Parathyroid adenoma (tissue), 2 donors: ENCODE measurements around the gene TGFBR1.

Experiments
- H2AFZ ChIP-seq: fragments of 300-600 bp; sonication (generic); one replicate; pipeline ENCODE4 v1.7.0; 2017; ENCODE audit warnings: antibody characterized with exemption, mild to moderate bottlenecking
- H3K27ac ChIP-seq: fragments of 300-600 bp; sonication (generic); one replicate; pipeline ENCODE4 v1.7.0; 2017
- H3K27me3 ChIP-seq: fragments of 300-600 bp; sonication (generic); one replicate; pipeline ENCODE4 v1.7.0; 2017; ENCODE audit warnings: low read length; ENCODE audit not compliant: control insufficient read depth, insufficient read depth
- H3K36me3 ChIP-seq: fragments of 300-600 bp; sonication (generic); one replicate; pipeline ENCODE4 v1.7.0; 2017; ENCODE audit warnings: low read length; ENCODE audit not compliant: control insufficient read depth, insufficient read depth
- H3K4me1 ChIP-seq: fragments of 300-600 bp; sonication (generic); one replicate; pipeline ENCODE4 v1.7.0; 2017; ENCODE audit warnings: control low read depth
- H3K4me2 ChIP-seq: fragments of 300-600 bp; sonication (generic); one replicate; pipeline ENCODE4 v1.7.0; 2017; ENCODE audit warnings: low read length
- H3K4me3 ChIP-seq: fragments of 300-600 bp; sonication (generic); one replicate; pipeline ENCODE4 v1.7.0; 2017; ENCODE audit warnings: low read depth, low read length
- H3K79me2 ChIP-seq: fragments of 300-600 bp; sonication (generic); one replicate; pipeline ENCODE4 v1.7.0; 2017; ENCODE audit warnings: control low read depth
- H3K9ac ChIP-seq: fragments of 300-600 bp; sonication (generic); one replicate; pipeline ENCODE4 v1.7.0; 2017; ENCODE audit warnings: mild to moderate bottlenecking
- H3K9me3 ChIP-seq: fragments of 300-600 bp; sonication (generic); one replicate; pipeline ENCODE4 v1.7.0; 2017; ENCODE audit warnings: low read length; ENCODE audit not compliant: control insufficient read depth
- TF ChIP-seq, protein P1 (sequence below): fragments of 300-600 bp; sonication (generic); IDR thresholded peaks from one replicate; pipeline ENCODE4 v1.7.0; 2017; ENCODE audit warnings: antibody characterized with exemption, mild to moderate bottlenecking
- donor health status: primary hyperparathyroidism.

Gene TGFBR1

DNA sequence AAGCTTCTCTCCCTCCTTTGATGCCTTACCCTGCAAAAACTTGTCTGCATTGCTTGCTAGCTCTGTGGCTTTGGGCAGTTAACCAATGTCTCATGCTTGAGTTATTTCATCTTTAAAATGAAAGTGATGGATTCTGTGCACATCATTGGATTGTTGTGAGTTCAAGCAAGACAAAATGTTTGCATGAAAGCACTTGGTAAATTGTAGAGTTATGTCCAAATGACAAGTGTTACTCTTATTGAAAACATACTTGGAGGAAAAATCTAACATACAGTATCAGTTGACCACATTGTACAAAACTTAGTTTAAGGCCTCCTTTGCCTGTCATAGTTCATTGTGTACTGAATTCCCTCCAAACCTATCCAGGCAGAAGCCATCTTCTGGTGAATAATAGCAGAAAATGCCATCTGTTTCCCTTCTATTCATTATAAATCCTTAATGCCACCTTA lies 30.0 kb downstream of the TGFBR1 start:
- H3K4me1 ChIP-seq, result no peaks in the 10 kb centered on the region
- H2AFZ ChIP-seq, result no peak overlapping the region
- no peaks in the 10 kb centered on the region for H3K36me3 ChIP-seq
- no peak overlapping the region for H3K27ac ChIP-seq
- no peaks in the 10 kb centered on the region for H3K27me3 ChIP-seq
- H3K9ac ChIP-seq, result no peak overlapping the region
- H3K9me3 ChIP-seq, result no peaks in the 10 kb centered on the region
- no peak overlapping the region for H3K4me3 ChIP-seq
- no peaks in the 10 kb centered on the region for H3K79me2 ChIP-seq
- no peak overlapping the region for H3K4me2 ChIP-seq
- TF ChIP-seq, protein P1, sequence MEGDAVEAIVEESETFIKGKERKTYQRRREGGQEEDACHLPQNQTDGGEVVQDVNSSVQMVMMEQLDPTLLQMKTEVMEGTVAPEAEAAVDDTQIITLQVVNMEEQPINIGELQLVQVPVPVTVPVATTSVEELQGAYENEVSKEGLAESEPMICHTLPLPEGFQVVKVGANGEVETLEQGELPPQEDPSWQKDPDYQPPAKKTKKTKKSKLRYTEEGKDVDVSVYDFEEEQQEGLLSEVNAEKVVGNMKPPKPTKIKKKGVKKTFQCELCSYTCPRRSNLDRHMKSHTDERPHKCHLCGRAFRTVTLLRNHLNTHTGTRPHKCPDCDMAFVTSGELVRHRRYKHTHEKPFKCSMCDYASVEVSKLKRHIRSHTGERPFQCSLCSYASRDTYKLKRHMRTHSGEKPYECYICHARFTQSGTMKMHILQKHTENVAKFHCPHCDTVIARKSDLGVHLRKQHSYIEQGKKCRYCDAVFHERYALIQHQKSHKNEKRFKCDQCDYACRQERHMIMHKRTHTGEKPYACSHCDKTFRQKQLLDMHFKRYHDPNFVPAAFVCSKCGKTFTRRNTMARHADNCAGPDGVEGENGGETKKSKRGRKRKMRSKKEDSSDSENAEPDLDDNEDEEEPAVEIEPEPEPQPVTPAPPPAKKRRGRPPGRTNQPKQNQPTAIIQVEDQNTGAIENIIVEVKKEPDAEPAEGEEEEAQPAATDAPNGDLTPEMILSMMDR, result no peak

DNA sequence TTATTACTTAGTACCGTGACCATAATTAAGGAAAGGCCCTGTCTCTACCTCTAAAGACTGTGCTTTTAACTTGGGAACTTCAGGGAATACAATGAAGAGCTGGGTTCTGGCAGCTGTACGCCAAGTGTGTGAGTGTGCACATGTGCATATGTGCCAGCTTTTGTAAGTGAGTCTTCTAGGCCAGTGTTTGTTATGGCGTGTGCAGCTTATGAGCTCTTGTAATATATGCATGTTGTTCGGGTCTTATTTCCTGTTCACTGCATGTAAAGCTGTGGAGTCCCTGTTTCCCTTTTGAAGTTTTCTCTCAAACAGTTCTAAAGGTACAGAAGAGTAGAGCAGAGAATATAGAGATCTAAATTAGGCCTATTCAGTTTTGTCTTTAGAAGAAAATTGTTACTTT lies 30.5 kb downstream of the TGFBR1 start:
- Histone ChIP-seq H3K79me2 (no peaks in the 10 kb centered on the region), H3K4me2 (no peak overlapping the region), H2AFZ (no peak overlapping the region), H3K27me3 (no peaks in the 10 kb centered on the region), H3K27ac (no peak overlapping the region), H3K9ac (no peak overlapping the region), H3K4me3 (no peak overlapping the region), H3K36me3 (no peaks in the 10 kb centered on the region), H3K9me3 (no peaks in the 10 kb centered on the region), H3K4me1 (no peaks in the 10 kb centered on the region)
- TF ChIP-seq, protein P1, result no peak

DNA sequence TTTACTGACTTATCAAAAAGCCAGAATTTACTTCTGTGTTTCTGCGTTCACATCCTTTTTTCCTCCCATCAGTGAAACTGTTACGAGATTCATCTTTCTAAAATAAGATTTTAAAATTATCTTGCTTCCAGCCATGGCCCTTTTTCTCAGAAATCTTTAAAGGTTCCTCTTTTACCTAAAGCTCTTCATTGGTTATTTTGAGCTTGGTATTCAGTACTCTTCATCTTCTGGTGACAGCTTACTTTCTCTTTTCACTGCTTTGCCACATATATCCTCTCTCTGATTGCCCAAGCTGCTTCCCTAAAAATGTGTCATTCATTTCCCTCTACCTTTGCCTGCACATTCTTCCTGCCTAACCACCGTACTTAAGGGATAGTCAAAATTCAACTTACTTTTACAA lies 32.3 kb downstream of the TGFBR1 start:
- TF ChIP-seq, protein P1, result no peak
- Histone ChIP-seq H3K9ac (no peak overlapping the region), H3K79me2 (no peaks in the 10 kb centered on the region), H3K4me2 (no peak overlapping the region), H3K27me3 (no peaks in the 10 kb centered on the region), H3K27ac (no peak overlapping the region), H3K36me3 (no peaks in the 10 kb centered on the region), H3K4me1 (no peaks in the 10 kb centered on the region), H3K4me3 (no peak overlapping the region), H2AFZ (no peak overlapping the region), H3K9me3 (no peaks in the 10 kb centered on the region)

DNA sequence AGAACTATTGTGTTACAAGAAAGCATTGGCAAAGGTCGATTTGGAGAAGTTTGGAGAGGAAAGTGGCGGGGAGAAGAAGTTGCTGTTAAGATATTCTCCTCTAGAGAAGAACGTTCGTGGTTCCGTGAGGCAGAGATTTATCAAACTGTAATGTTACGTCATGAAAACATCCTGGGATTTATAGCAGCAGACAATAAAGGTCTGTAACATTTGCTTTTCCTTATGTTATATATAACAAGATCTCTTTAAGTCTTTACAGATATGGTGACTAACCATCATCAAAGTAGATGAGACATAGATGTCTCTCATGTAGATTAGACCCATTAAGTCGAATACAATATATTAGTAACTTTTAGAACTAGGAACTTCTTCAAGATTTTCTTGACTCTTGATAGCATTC lies 33.0 kb downstream of the TGFBR1 start:
- Histone ChIP-seq H3K9me3 (no peaks in the 10 kb centered on the region), H3K4me1 (no peaks in the 10 kb centered on the region), H3K36me3 (no peaks in the 10 kb centered on the region), H2AFZ (no peak overlapping the region), H3K4me2 (no peak overlapping the region), H3K4me3 (no peak overlapping the region), H3K9ac (no peak overlapping the region), H3K27ac (no peak overlapping the region), H3K79me2 (no peaks in the 10 kb centered on the region), H3K27me3 (no peaks in the 10 kb centered on the region)
- TF ChIP-seq, protein P1, result no peak

- Histone ChIP-seq H3K4me3 (no peak overlapping the region), H2AFZ (no peak overlapping the region), H3K36me3 (no peaks in the 10 kb centered on the region), H3K79me2 (no peaks in the 10 kb centered on the region), H3K9ac (no peak overlapping the region), H3K4me2 (no peak overlapping the region), H3K9me3 (no peaks in the 10 kb centered on the region), H3K27ac (no peak overlapping the region), H3K4me1 (no peaks in the 10 kb centered on the region), H3K27me3 (no peaks in the 10 kb centered on the region)
- TF ChIP-seq, protein P1, result no peak
These were observed 33.7 kb downstream of the TGFBR1 start for GRCh38 chr9:99138424-99139284.
